Hepatocyte (in vitro differentiated cells): ENCODE results near the gene MAD1L1.

Experiments
- CTCF ChIP-seq: fragments of 200-600 bp; sonication (generic); IDR thresholded peaks from 2 replicates; pipeline ENCODE4 v1.5.1; 2016; ENCODE audit warnings: antibody characterized with exemption, mild to moderate bottlenecking; ENCODE audit not compliant: poor library complexity
- EZH2phosphoT487 ChIP-seq: fragments of 200-600 bp; sonication (generic); IDR thresholded peaks from one replicate; pipeline ENCODE4 v1.6.1; 2018; ENCODE audit warnings: antibody characterized with exemption, mild to moderate bottlenecking, low read depth, moderate library complexity; ENCODE audit not compliant: unreplicated experiment, severe bottlenecking

GRCh38 chr7:2125931-2126330 is 106.8 kb downstream of the MAD1L1 start:
- TF ChIP-seq CTCF, result no peak
- TF ChIP-seq EZH2phosphoT487, result no peak
